Globus pallidus (tissue), 1 donor: ENCODE measurements around the gene CIZ1.
"Not testable (repeated sequence)": the region's sequence is repeated elsewhere in the genome, so short reads cannot be mapped to it uniquely, and the experiment has no call there.

Experiments
- DNase-seq: peaks from one replicate; pipeline ENCODE4 v3.0.0-alpha.2; 2015; ENCODE audit warnings: low spot score

The CIZ1 gene

DNA sequence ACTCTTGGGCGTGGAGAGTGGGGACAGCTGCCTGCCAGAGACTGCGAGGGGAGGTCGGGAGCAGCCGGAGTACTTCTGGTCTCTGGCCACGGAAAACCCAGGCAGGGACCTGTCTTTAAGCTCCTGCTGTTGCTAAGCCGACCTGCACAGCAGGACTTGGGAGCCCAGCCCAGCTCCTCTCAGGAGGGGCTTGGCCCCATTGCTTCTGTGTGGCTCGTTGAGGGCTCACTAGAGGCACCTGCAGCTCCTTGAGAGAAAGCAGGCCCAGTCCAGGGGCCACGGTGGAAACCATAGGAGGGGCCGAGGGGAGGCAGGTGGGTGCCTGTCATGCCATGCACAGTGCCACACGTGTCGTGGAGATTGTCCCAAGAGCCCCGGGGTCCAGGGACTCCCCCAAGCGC is 45.4 kb downstream of the CIZ1 start:
- DNase-seq, result no peak

DNA sequence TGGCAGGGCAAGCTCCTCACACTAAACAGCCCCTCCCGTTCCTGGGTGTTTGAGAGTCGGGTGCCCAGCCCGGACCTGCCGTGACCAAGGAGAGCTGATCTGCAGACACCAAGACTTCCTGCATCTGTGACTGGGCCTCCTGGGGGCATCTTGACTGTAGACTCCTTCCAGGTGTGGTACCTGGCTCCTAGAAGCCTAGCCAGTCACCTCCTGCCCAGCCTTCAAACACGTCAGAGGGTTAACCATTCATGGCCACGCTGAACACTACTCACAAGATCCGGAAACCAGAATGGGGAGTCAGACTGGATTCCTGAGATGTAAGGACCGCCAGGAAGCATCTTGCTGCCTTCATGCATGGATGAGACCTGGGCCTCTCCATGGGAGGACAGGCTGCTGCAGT is 45.8 kb downstream of the CIZ1 start:
- DNase-seq, result no peak

DNA sequence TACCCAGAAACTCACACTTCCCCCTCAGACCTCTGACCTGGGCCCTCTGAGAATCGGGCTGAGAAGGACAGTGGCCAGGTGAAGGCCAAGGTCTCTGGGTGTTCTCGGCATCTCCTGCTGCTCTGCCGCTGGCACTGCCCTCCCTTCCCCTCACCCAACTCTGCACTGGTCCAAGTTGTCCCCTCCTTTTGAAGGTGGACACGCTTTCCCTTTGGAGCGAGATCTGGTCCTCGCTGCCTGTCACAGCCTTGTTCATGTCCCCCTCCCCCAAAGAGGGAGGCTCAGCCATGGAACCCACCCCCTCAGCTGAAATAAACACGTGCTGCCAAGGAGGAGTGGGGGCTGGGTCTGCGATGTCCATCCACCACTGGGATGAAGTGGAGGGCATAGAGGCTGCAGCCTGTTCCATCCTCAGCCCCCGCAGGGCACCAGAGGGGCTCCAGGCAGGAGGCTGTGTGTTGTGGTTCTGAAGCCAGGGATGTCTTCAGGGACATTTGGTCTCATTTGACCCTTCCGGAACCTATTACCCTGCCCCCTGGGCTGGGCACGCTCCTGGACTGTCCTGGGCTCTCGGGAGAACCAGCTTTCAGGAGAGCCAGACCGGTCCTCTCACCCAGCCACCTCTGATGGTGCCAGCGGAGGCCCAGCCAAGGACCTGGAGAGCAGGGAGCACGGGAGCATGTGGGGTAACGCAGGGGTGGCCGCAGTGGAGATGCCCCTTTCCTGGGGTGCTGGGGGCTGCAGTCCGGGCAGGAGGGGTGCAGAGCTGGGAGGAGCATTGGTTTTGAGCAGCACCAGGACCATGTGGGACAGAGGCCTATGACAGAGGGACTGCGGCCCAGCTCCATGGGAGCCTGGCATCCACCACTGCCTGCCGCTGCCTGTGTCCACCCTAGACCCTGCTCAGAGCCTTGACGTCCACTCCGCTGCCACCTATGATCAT is 46.9 kb downstream of the CIZ1 start:
- DNase-seq, result no peak

DNA sequence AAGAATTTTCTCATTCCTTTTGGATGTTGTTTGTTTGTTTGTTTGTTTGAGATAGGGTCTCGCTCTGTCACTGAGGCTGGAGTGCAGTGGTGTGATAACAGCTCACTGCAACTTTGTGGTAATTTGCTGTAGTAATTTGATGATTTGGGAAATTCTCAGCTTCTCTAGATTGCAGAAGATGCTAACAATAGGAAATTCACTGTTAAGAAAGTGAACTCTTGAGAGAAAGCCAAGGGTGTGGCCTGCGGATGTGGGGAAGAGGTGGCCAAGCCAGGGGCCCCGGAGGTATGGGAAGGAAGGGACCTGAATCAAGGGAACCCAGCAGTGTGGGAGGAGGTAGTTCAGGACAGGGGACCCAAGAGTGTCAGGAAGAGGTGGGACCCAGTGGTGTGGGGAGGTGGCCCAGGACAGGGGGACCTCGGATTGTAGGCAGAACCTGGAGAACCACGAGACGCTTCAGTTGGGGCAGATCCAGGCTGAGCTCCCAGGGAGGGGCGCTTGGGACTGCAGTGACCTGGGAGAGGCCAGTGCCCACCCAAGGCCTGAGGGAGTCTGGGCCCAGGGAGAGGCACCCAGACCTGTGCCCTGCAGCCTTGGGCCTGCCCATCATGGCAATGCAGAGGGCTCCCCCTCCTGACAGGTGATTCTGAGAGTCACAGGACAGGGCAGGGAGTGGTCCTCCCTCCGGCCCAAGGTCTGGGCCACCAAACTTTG is 47.7 kb downstream of the CIZ1 start:
- no peak for DNase-seq

DNA sequence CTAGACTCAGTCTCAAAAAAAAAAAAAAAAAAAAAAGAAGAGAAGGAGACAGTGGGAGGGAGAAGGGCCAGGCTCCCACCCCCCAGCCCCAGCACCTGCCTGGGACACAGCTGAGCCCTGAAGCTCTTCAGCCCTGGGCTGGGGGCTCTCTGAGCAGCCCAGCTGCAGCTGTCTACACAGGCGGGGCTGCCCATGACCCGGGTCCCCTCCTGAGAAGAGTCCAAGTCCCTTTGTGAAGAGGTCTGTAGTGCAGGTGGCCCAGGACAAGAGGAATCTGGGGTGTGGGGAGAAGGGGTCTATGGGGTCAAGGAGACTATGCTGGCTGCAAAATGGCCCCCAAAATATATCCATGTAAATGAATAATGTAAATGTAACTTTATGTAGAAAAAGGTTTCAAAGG is 48.8 kb downstream of the CIZ1 start:
- DNase-seq, result no peak

DNA sequence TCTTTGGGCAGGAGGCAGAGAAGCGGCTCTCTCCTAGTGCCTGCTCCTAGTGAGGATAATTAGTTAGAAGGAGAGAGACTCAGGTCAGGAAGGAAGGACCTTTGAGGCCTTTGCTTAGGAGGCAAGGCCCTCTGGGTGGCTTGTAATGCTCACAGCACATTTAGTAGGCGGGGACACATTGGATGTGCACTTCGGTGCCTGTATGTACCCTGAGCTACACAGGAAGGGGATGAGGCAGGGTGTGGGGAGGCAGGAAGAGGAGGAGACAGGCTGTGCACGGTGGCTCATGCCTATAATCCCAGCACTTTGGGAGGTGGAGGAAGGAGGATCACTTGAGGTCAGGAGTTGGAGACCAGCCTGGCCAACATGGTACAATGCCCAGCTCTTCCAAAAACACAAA is 49.3 kb downstream of the CIZ1 start:
- no peak for DNase-seq

DNA sequence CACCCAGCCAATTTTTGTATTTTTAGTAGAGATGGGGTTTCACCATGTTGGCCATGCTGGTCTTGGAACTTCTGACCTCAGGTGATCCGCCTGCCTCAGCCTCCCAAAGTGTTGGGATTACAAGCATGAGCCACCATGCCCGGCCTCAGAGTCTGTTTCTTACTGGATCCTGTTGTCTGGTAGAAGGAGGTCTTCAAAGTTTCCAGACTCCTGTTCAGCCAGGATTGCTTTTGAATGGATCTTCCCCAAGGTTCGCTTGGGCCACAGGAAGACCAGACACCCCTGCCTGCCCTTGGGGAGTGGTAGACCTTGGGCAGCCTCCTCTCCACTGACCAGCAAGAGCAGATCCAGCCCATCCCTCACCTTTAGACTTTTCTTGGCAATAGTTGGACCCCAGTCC is 49.8 kb downstream of the CIZ1 start:
- no peak for DNase-seq

DNA sequence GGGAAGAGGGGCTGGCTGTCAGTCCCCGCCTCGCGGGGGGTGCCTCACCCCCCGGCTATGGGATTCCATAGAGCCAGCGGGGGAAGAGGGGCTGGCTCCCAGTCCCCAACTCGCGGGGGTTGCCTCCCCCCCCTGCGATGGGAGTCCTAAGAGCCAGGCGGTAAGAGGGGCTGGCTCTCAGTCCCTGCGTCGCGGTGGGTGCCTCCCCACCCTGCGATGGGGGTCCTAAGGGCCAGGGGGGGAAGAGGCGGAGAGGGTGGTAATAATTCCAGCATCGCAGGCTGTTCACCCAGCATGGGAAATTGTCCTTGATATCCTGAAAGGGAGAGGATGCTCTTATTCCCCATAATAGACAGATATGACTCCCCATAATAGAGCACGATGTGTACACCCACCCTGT is 51.8 kb downstream of the CIZ1 start:
- DNase-seq, result no peak

DNA sequence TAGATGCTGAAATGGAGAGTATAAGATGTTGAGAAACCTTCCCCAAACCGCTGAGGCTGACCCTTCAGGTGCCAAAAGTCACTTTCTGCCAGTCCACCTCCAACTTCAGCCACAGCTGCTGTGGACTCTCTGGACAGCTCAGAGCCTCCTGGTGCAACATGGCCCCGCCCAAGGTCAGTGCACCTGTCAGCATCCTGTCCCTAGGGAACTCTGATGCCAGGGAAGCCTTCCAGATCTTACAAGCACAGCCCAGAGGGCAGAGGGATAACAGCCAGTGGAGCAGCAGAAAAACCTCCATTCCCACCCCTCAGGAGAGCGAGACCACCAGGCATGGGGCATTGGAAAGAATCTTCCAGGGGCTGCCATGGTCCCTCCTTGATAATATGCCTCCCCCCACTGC is 53.4 kb downstream of the CIZ1 start:
- DNase-seq, result no peak

DNA sequence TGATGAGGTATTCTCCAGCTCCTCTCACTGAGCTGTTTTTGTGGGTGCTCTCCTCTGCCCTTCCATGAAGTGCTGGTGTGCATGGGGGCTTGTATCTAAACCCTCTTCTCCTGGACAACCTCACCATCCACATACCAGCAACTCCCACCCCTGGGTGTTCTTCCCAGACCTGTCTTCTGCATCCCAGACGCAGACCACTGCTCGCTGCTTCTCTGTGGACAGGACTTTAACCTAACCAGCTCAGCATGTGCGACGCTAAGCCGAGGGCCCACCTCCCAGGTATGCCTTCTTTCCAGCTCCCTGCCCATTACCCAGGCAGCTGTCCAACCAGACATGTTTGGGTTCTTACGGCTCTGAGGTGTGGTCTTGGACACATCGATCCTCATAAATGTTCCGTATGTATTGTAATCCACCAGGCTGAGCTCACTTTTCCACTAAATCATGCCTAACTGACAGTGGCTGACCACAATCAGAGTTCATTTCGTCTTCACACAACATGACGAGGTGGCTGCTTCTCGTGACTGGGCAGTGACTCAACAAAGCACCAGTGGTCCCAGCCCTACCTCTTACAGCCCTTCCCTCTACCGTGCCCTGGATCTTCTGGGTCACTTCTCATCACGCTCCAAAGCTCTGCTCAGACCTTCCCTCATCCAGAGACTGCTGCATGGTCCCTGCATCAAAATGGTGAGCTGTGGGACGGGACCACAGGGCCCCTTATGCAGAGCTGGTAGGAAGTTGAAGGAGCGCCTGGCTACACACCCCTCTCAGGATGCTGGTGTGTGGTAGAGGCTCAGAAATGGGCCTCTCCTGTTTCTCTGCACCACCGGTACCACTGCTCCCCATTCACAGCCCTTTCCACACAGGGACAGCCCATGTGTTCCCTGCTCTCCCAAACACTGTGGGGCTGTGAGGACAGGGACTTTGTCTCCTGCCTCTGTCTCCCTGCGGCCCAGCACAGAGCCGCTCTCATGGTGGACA is 54.3 kb downstream of the CIZ1 start:
- DNase-seq, result no peak

DNA sequence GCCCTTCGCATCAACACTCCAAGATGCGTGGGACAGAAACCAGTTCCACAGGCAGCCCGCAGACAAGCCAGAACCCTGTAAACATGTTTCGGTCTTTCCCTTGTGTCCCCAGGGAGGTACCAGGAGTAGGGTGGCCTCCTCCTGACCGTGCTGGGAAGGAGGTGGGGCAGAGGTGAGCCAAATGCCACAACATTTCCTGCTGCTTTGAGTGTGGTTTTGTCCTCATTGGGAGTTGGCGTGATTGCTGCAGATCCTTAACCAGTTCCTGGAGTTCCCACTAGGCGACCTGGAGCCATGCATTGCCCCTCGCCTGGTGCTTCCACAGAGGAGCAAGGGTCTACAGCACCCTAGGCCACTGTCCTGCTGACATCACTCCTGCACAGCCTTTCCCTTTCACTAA is 55.8 kb downstream of the CIZ1 start:
- not testable (repeated sequence) for DNase-seq

DNA sequence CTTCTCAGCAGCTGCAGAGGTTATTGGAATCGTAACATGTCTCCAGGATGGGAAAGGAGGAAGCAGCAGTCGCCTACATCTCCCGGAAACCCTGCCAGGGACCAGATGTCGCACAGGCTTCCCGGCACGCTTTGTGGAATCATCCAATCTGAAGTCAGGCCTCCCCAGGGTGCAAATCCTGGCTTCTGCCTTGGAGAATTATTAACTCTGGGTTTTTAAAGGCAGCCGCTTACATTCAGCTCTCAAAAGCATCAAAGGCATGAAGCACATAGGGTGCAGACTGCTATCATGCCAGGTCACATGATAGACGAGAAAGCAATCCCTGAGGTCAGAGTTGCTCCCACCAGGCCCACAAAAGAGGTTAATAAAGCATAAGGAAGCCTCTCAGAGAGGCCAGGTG is 59.2 kb downstream of the CIZ1 start:
- DNase-seq, result not testable (repeated sequence)

DNA sequence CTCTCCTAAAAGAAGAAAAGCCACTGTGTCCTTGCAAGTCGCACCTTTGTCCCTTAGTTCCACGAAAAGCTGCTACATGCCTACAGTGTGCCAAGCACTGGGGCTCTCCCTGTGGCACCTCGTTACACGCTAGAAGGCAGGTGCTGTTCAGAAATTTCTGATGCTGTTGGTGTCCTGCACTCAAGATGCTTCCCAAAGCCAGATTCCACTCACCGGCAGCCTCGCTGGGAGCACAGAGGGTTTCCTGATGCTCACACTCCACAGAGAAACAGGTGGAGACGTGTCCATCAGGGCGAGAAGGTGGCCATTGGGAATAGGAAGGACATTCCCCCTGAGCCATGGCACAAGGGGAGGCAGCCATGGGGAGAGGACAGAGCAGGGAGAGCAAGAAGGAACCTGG is 60.0 kb downstream of the CIZ1 start:
- not testable (repeated sequence) for DNase-seq

DNA sequence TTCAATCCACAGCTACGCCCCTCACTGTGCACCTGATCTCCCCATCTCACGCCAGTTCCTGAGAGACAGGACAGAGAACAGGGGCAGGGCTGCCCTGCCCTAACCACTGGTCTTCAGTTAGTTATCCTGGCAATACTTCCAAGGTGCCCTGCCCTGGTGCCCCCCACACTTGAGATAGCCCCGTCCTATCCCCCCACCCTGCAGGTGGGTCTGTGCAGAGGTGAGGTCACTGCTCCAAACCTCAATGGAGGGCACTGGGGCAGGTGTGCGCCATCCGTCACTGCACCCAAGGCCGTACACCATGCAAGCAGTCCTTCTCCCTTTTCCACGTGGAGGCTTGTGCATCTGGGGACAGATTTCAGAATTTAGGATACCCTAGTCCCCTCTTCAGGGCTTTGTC is 60.7 kb downstream of the CIZ1 start:
- DNase-seq, result not testable (repeated sequence)

DNA sequence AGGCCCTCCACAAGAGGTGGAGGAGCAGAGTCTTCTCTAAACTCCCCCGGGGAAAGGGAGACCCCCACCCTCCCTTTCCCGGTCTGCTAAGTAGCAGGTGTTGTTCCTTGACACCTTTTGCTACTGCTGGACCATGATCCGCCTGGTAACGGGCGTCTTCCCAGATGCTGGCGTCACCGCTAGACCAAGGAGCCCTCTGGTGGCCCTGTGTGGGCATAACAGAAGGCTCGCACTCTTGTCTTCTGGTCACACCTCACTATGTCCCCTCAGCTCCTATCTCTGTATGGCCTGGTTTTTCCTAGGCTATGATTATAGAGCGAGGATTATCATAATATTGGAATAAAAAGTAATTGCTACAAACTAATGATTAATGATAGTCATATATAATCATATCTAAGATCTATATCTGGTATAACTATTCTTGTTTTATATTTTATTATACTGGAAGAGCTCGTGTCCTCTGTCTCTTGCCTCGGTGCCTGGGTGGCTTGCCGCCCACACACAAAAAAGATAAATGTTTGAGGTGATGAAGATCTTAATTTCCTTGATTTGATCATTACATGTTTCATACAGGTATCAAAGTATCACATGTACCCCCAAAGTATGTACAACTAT is 61.3 kb downstream of the CIZ1 start:
- not testable (repeated sequence) for DNase-seq

DNA sequence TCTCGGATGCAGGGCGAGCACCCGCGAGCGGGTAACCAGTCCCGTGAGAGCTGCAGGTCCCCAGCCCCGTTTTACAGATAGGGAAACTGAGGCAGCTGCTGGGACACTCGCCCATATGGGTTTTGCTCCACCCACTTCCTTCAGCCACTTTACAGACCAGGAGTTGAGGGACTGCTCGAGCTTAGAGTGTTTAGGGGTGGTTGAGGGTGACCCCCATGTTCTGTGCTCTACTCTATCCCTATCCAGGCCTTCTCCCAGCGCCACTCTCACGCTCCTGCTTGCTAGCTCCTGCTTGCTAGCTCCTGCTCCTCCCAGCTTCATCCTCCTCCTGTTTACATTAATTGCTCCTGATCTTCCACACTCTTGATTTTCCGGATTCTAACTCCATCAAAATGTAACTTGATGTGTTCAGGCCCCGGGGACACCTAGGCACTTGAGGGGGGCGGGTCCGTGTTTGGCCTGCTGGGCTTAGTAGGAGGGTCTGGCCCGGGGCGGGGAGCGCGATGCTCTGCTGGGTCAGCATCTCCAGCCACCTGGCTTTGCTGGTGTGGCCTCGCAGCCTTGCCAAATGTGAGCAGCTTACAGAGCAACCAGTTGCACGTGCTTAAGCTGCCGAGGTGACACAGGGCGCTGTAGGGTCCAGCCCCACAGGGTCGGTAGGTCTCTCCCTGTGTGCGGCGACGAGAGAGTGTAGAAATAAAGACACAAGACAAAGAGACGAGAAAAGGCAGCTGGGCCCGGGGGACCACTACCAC is 62.4 kb downstream of the CIZ1 start:
- peak; percentile 23 for DNase-seq

DNA sequence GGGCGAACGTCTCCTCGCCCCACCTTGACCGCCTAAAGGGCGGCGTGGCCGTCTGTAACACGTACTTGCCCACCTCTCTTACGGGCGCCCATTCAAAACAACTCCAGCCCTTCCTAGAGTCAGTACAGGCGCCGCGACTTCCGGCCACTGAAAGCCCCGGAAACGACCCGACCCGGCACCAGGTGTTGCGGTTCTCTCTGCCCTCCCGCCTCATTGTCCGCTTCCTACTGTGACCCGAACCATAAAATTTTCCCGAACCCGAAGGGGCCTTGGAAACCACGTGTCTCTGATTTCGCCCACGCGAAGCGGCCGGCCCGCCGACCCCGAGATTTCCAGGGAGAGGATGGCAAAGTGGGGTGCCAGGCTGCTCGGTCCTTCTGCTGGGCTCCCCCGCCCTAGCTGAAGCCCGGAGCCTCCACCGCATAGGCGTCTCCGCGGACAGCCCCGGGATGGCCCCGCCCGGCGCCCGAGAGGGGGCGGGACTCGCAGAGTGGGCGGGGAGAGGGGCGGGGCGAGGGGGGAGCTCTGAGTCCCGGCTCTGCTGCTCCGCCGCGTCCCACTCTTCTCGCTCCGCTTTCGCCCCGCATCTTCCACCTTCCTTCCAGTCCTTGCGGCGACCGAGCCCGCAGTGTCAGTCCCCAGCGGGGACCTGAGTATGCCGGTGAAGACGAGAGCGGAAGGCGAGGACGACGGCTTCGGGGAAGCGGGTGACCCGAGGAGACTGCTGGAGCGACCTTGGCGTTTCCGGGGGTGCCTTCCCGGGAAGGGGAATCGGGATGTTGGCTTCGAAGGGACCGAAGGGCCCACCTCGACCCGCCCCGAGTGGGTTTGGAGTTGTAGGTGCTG is 63.2 kb downstream of the CIZ1 start:
- DNase-seq, result peak; percentile 91

DNA sequence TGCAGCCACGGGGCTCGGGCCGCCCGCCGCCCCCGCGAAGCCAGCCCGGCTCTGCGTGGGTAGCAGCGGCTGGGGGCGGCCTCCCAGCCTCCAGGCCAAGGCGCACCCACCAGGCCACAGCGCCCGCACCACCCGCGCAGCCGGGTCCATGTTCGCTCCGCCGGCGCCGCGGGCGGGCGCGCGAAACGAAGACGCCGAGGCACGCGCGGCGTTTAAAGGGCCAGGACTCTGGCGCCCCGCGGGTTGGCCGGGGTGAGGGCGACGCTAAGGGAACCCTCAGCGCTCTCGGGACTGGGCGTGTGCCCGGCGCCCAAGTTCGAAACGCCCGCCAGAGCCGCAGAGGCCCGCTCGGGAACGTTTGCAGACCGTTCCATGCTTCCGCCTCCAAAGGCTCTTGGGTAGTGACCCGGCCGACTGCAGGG is 63.8 kb downstream of the CIZ1 start, which contains the start of gene PTGES2:
TSS of gene PTGES2 (minus strand) at position 162 of the 422 bp plus-strand sequence. CDS start at position 150, 12 bp downstream.
- peak; percentile 87 for DNase-seq

DNA sequence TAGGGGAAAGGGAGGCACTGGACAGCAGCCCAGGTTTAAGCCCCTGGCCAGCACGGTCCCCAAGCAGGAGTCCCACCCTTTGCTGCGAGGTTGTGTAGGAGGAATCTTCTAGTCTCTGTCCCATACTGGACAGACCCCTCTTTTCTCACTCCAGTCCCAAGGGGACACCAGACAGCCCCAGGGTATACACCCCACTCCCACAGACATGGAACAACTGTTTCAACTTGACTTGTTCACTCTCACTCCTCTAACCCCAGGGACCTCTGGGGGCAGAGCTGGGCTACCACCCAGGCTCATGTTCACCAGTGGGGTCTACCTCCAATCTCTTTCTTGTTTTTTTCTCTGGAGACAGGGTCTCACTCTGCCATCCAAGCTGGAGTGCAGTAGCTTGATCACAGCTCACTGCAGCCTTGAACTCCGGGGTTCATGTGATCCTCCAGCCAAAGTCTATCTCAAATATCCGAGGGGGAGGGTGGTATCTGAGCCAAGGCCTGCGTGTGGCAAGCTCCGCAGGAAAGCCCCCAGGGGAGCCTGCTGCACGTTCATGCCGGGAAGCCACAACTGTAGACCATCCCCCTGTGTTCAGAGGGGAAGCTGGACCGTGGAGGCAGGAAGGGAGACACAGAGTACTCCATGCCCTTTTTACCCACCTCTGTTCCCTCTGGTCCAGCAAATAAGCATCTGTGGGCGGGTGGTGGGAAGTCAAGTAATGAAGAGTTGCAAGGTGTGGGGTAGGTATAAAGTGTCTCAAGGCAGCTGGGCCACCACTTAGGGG is 65.6 kb downstream of the CIZ1 start:
- no peak for DNase-seq
